GM12801 (cell line): ENCODE data around the gene SOX8.

Experiments used
- TF ChIP-seq, protein P1 (sequence below): IDR thresholded peaks from one replicate; pipeline ENCODE4 v1.5.1; 2011; ENCODE audit warnings: control low read depth; ENCODE audit not compliant: insufficient read length; ENCODE audit errors: extremely low read depth

Gene SOX8

GRCh38 chr16:983044-984030, 1.8 kb downstream of the SOX8 start:
- TF ChIP-seq, protein P1, sequence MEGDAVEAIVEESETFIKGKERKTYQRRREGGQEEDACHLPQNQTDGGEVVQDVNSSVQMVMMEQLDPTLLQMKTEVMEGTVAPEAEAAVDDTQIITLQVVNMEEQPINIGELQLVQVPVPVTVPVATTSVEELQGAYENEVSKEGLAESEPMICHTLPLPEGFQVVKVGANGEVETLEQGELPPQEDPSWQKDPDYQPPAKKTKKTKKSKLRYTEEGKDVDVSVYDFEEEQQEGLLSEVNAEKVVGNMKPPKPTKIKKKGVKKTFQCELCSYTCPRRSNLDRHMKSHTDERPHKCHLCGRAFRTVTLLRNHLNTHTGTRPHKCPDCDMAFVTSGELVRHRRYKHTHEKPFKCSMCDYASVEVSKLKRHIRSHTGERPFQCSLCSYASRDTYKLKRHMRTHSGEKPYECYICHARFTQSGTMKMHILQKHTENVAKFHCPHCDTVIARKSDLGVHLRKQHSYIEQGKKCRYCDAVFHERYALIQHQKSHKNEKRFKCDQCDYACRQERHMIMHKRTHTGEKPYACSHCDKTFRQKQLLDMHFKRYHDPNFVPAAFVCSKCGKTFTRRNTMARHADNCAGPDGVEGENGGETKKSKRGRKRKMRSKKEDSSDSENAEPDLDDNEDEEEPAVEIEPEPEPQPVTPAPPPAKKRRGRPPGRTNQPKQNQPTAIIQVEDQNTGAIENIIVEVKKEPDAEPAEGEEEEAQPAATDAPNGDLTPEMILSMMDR = no peak

- TF ChIP-seq, protein P1 = no peak
Observed at GRCh38 chr16:984121-984694, 2.6 kb downstream of the SOX8 start.

GRCh38 chr16:984736-985636, 3.4 kb downstream of the SOX8 start:
- TF ChIP-seq, protein P1 = no peak

DNA sequence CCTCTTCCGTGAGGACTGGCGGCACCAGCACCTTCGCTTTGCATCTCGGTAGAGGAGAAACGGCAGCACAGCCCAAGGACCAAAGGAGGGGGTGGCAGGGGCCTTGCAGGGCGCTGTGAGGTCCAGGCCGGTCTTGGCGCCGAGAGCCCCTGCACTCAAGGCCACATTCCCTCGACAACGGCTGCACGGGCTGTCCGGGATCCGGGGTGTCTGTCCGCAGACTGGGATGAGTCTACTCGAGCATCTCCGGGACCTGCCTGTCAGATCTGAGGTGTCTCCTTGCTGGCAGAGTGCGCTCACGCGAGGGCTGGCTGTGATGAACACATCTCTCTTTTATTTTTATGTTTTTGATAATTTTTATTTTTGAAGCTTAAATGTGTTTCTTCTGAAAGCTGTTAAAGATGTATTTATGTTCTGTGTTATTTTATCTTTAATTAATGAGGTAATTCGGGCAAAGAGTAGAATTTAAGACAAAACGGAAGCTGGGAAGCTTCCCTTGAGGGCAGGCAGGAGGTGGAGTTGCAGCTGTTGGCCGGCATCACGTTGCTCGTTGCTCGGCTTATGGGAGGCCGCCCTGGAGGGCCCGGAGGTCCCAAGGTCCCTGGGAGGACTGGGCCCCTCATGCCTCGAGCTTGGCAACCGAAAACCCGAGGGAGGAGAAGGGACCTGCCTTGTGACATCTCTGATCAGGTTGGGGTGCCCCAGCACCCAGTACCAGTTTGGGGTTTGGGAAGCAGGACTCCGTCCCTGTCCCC, 4.3 kb downstream of the SOX8 start:
- TF ChIP-seq, protein P1 = no peak

DNA sequence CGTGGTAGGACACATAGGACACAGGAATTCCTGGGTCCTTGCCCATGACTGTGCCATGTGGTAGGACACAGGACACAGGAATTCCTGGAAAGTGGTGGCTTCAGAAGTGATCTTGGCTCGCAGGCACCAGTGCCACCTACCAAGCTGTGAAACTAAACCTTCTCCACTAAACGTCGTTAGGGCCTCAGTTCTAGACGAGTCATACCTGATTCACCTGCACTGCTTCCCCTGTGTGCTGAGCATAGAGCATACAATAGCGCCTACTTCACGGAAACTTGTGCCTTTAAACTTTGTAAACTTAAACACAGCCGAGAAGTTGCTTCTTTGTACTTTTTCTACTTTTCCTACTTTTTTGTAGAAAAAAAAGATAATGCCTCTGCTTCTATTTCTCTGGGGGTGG, 4.8 kb downstream of the SOX8 start:
- TF ChIP-seq, protein P1 = no peak

DNA sequence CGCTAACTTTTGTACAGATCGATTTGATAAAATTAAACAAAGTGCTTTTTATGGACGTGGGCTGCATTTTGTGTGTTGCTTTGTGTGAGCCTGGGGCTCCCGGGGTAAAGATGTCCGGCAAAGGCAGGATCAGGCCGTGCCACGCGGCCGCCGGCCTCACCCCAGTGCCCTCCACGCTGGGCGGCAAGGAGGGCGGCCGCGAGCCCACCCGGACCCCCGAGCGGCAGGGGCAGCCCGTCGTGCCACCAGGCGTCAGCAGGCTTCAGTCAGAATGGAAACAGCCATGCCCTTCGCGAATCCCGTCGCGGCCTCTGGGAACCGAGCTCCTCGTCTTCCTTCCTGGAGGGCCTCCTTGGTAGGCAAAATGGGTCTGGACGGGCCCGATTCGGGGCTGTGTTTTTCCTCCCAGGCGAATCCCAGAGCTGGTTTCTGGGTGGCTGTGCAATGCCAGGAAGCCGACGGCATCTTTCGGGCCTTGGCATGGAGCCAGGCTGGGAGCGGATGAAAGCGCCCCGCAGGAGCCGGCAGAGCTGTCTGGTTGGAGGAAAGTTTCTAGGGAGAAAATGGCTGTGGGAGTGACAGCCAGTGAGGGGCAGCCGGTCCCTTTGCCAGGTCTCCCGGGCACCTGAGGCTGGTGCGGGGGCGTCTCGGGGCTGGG, 5.5 kb downstream of the SOX8 start:
- TF ChIP-seq, protein P1 = no peak
